Hippocampal formation (tissue), 2 donors: ENCODE results near the gene TEX264.
"Not testable (repeated sequence)": the region's sequence is repeated elsewhere in the genome, so short reads cannot be mapped to it uniquely, and the experiment has no call there.

ENCODE experiments used
- DNase-seq, 2 donors: peaks; one replicate each; lab custom pipeline; 2025; lab: John Stamatoyannopoulos, UW

The TEX264 gene

GRCh38 chr3:51715231-51715976 lies 44.4 kb downstream of the TEX264 start:
- DNase-seq: no peak

- DNase-seq: no peak
These were observed 44.9 kb downstream of the TEX264 start for GRCh38 chr3:51715977-51716294.

- no peak for DNase-seq
These were observed 45.8 kb downstream of the TEX264 start for GRCh38 chr3:51716805-51717204.

GRCh38 chr3:51717446-51717845 lies 46.4 kb downstream of the TEX264 start:
- no peak for DNase-seq

GRCh38 chr3:51717947-51718346 lies 46.9 kb downstream of the TEX264 start:
- no peak for DNase-seq

GRCh38 chr3:51718547-51719409 lies 47.7 kb downstream of the TEX264 start:
- DNase-seq: peak in 1 of 2 donors; percentile 16

- no peak for DNase-seq
These were observed 48.5 kb downstream of the TEX264 start for GRCh38 chr3:51719410-51720025.

GRCh38 chr3:51720292-51721061 lies 49.4 kb downstream of the TEX264 start:
- no peak for DNase-seq

GRCh38 chr3:51721062-51721745 lies 50.2 kb downstream of the TEX264 start:
- no peak for DNase-seq

- DNase-seq: no peak
These were observed 51.3 kb downstream of the TEX264 start for GRCh38 chr3:51722362-51722761.

- DNase-seq: no peak
These were observed 56.4 kb downstream of the TEX264 start for GRCh38 chr3:51727500-51727899.

- no peak for DNase-seq
These were observed 58.1 kb downstream of the TEX264 start for GRCh38 chr3:51729042-51729633.

GRCh38 chr3:51733859-51734571 lies 63.0 kb downstream of the TEX264 start:
- no peak for DNase-seq

- no peak for DNase-seq
These were observed 63.5 kb downstream of the TEX264 start for GRCh38 chr3:51734572-51734907.

- no peak for DNase-seq
These were observed 64.0 kb downstream of the TEX264 start for GRCh38 chr3:51735039-51735438.

GRCh38 chr3:51735950-51736349 lies 64.9 kb downstream of the TEX264 start:
- no peak for DNase-seq

GRCh38 chr3:51739110-51739509 lies 68.1 kb downstream of the TEX264 start:
- DNase-seq: no peak

- DNase-seq: not testable (repeated sequence)
These were observed 71.3 kb downstream of the TEX264 start for GRCh38 chr3:51742320-51742719.

GRCh38 chr3:51742978-51743377 lies 71.9 kb downstream of the TEX264 start:
- DNase-seq: not testable (repeated sequence)

GRCh38 chr3:51747840-51748239 lies 76.8 kb downstream of the TEX264 start:
- DNase-seq: no peak

- DNase-seq: no peak
These were observed 77.3 kb downstream of the TEX264 start for GRCh38 chr3:51748327-51748726.
